Tibial artery (tissue), 4 donors: ENCODE results near the gene CNTNAP2.

Experiments used
- DNase-seq, 2 donors: peaks; one replicate each; pipeline ENCODE4 v3.0.0-alpha.2; 2019
- H3K27ac ChIP-seq, 2 donors: fragments of 200-600 bp; sonication (generic) in 1 of 2; 1 replicate in 1 of 2; 2 replicates in 1 of 2; pipeline ENCODE4 v1.5.1; 2018 to 2019; ENCODE audit warnings: mild to moderate bottlenecking in 1 of 2
- H3K27me3 ChIP-seq, 2 donors: fragments of 200-600 bp; sonication (generic) in 1 of 2; one replicate each; pipeline versions ENCODE4 v1.5.1 to v1.6.0; 2016 to 2019
- H3K36me3 ChIP-seq, 3 donors: fragments of 200-600 bp; sonication (generic) in 2 of 3; one replicate each; pipeline ENCODE4 v1.5.1; 2016 to 2019; ENCODE audit warnings: mild to moderate bottlenecking in 2 of 3
- H3K4me1 ChIP-seq, 4 donors: fragments of 200-600 bp; sonication (generic) in 2 of 4; 1 replicate in 3 of 4; 2 replicates in 1 of 4; pipeline ENCODE4 v1.5.1; 2016 to 2019
- H3K4me3 ChIP-seq, 2 donors: fragments of 200-600 bp; sonication (generic) in 1 of 2; 1 replicate in 1 of 2; 2 replicates in 1 of 2; pipeline ENCODE4 v1.5.1; 2018 to 2019; ENCODE audit warnings: mild to moderate bottlenecking in 2 of 2
- H3K9me3 ChIP-seq, 3 donors: fragments of 200-600 bp; sonication (generic) in 1 of 3; one replicate each; pipeline ENCODE4 v1.5.1; 2016 to 2019
- intact Hi-C: fragments of 100-400 bp; cut with DNase I; formaldehyde crosslinking; loops from one replicate; pipeline ENCODE4 v1.15.0; 2023; ENCODE audit warnings: low total_unique reads
- TF ChIP-seq, protein P1 (sequence below), 2 experiments: fragments of 200-600 bp in 1 of 2; fragments of 450-650 bp in 1 of 2; IDR thresholded peaks; one replicate each; pipeline ENCODE4 v1.5.1; 2017 to 2019; ENCODE audit warnings: antibody characterized with exemption in 2 of 2, mild to moderate bottlenecking in 1 of 2, moderate library complexity in 1 of 2

CNTNAP2 gene

DNA sequence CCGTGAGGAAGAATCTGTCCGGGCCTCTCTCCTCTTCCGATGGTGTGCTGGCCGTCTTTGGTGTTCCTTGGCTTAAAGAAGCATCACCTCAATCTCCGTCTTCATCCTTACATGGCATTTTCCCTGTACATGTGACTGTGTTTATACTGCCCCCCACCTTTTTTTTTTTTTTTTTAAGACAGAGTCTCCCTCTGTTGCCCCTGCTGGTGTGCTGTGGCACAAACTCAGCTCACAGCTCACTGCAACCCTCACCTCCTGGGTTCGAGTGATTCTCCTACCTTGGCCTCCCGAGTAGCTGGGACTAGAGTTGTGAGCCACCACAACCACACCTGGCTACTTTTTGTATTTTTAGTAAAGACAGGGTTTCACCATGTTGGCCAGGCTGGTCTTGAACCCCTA, 2352.1 kb downstream of the CNTNAP2 start:
- Histone ChIP-seq H3K27me3 (peaks cover 0 to 4% of the 10 kb centered on the region in 2 donors), H3K36me3 (no peaks in the 10 kb centered on the region), H3K27ac (no peak overlapping the region), H3K9me3 (no peaks in the 10 kb centered on the region), H3K4me1 (no peaks in the 10 kb centered on the region), H3K4me3 (no peak overlapping the region)
- DNase-seq, result no peak
- intact Hi-C loops, result no loop called here
- TF ChIP-seq, protein P1, sequence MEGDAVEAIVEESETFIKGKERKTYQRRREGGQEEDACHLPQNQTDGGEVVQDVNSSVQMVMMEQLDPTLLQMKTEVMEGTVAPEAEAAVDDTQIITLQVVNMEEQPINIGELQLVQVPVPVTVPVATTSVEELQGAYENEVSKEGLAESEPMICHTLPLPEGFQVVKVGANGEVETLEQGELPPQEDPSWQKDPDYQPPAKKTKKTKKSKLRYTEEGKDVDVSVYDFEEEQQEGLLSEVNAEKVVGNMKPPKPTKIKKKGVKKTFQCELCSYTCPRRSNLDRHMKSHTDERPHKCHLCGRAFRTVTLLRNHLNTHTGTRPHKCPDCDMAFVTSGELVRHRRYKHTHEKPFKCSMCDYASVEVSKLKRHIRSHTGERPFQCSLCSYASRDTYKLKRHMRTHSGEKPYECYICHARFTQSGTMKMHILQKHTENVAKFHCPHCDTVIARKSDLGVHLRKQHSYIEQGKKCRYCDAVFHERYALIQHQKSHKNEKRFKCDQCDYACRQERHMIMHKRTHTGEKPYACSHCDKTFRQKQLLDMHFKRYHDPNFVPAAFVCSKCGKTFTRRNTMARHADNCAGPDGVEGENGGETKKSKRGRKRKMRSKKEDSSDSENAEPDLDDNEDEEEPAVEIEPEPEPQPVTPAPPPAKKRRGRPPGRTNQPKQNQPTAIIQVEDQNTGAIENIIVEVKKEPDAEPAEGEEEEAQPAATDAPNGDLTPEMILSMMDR (IDR thresholded peaks at IDR 0.05), result no peak
